ENCODE results near the gene OR6S1. TPM values are rescaled to one million over a fixed set of nuclear protein-coding genes. Genes with fewer than 3 reads are reported as not detected.

OR6S1 gene
- total and polyA plus RNA-seq, 2 donors (not counting 3 experiments of a cell fraction or from before 2014, with no cell fraction given) = not detected

- H3K9me1 ChIP-seq (replicated peaks; ENCODE audit: control insufficient read depth, extremely low read depth, insufficient read depth, low read length) = no peaks in the 10 kb centered on the region
- peaks cover 11% of the 10 kb centered on the region for H3K4me1 ChIP-seq (ENCODE audit: control insufficient read depth, extremely low read depth, insufficient read depth, low read length)
- H3K9ac ChIP-seq (replicated peaks; ENCODE audit: extremely low read depth, insufficient read depth, low read length) = no peak overlapping the region
- no peak overlapping the region for H3K4me2 ChIP-seq (ENCODE audit: insufficient read depth, low read length)
- H4K20me1 ChIP-seq (replicated peaks; ENCODE audit: control insufficient read depth, extremely low read depth, insufficient read depth, low read length) = no peaks in the 10 kb centered on the region
- FAIRE-seq (no peak), DNase-seq (ENCODE audit: low read depth, low spot score) (no peak)
- H3K27ac ChIP-seq (ENCODE audit: insufficient read depth, low read depth, low read length) = no peak overlapping the region
- H3K9me3 ChIP-seq (replicated peaks; ENCODE audit: control insufficient read depth, insufficient read depth, low read length) = no peaks in the 10 kb centered on the region
- H3K36me3 ChIP-seq (ENCODE audit: control insufficient read depth in 2 of 2, extremely low read depth in 1 of 2, insufficient read depth in 2 of 2, low read length in 2 of 2) = no peaks in the 10 kb centered on the region
- H3K79me2 ChIP-seq (ENCODE audit: control insufficient read depth, insufficient read depth, low read length) = no peaks in the 10 kb centered on the region
- POLR2A ChIA-PET = no interaction called here
- no peak overlapping the region for H3K4me3 ChIP-seq (replicated peaks in 1 of 3; ENCODE audit: insufficient read depth in 1 of 3, low read depth in 1 of 3, low read length in 3 of 3)
- dilution Hi-C loops (cut with MboI; ENCODE audit: extremely low pct_ligation_motif_present, low sequenced_read_pairs) (no loop called here), intact Hi-C loops (cut with micrococcal nuclease) (no loop called here)
- peaks cover 11 to 15% of the 10 kb centered on the region in 2 experiments for H3K27me3 ChIP-seq (ENCODE audit: control insufficient read depth in 2 of 2, insufficient read depth in 2 of 2, low read length in 2 of 2)
- CTCF ChIA-PET = interaction anchor here (1.8 kb wide), 1 partner anchor 15 kb away, joined by 7 read pairs; no protein-coding TSS in a partner anchor
- no TSS peak for BruUV-seq (replicated peaks)
- TF ChIP-seq MYC (IDR thresholded peaks at IDR 0.05; ENCODE audit: low read depth, low read length) (no peak), MAX (IDR thresholded peaks at IDR 0.05; ENCODE audit: insufficient read depth, insufficient read length) (no peak), POLR2A (IDR thresholded peaks at IDR 0.05; ENCODE audit: low read depth, low read length) (no peak), CTCF (IDR thresholded peaks at IDR 0.05; ENCODE audit: extremely low read depth in 1 of 2, insufficient read depth in 1 of 2, low read depth in 1 of 2, low read length in 2 of 2) (no peak)
- H2AFZ ChIP-seq (ENCODE audit: low read depth, low read length) = no peak overlapping the region
These were observed 34.6 kb upstream of the OR6S1 start for GRCh38 chr14:20676072-20676471.

- dilution Hi-C loops (cut with MboI; ENCODE audit: extremely low pct_ligation_motif_present, low sequenced_read_pairs) (no loop called here), intact Hi-C loops (cut with micrococcal nuclease) (no loop called here)
- H3K4me1 ChIP-seq (ENCODE audit: control insufficient read depth, extremely low read depth, insufficient read depth, low read length) = peaks cover 7% of the 10 kb centered on the region
- CTCF ChIA-PET = interaction anchor here (1.8 kb wide), 1 partner anchor 15 kb away, joined by 7 read pairs; no protein-coding TSS in a partner anchor
- no peak overlapping the region for H3K27ac ChIP-seq (ENCODE audit: insufficient read depth, low read depth, low read length)
- no peaks in the 10 kb centered on the region for H3K9me1 ChIP-seq (replicated peaks; ENCODE audit: control insufficient read depth, extremely low read depth, insufficient read depth, low read length)
- H3K9me3 ChIP-seq (replicated peaks; ENCODE audit: control insufficient read depth, insufficient read depth, low read length) = no peaks in the 10 kb centered on the region
- H2AFZ ChIP-seq (ENCODE audit: low read depth, low read length) = no peak overlapping the region
- H3K79me2 ChIP-seq (ENCODE audit: control insufficient read depth, insufficient read depth, low read length) = no peaks in the 10 kb centered on the region
- FAIRE-seq (no peak), DNase-seq (ENCODE audit: low read depth, low spot score) (no peak)
- peaks cover 11 to 15% of the 10 kb centered on the region in 2 experiments for H3K27me3 ChIP-seq (ENCODE audit: control insufficient read depth in 2 of 2, insufficient read depth in 2 of 2, low read length in 2 of 2)
- no peak overlapping the region for H3K4me2 ChIP-seq (ENCODE audit: insufficient read depth, low read length)
- BruUV-seq (replicated peaks) = no TSS peak
- POLR2A ChIA-PET = no interaction called here
- H3K36me3 ChIP-seq (ENCODE audit: control insufficient read depth in 2 of 2, extremely low read depth in 1 of 2, insufficient read depth in 2 of 2, low read length in 2 of 2) = no peaks in the 10 kb centered on the region
- H4K20me1 ChIP-seq (replicated peaks; ENCODE audit: control insufficient read depth, extremely low read depth, insufficient read depth, low read length) = no peaks in the 10 kb centered on the region
- H3K4me3 ChIP-seq (replicated peaks in 1 of 3; ENCODE audit: insufficient read depth in 1 of 3, low read depth in 1 of 3, low read length in 3 of 3) = no peak overlapping the region
- TF ChIP-seq CTCF (IDR thresholded peaks at IDR 0.05; ENCODE audit: extremely low read depth in 1 of 2, insufficient read depth in 1 of 2, low read depth in 1 of 2, low read length in 2 of 2) = no peak
- no peak for TF ChIP-seq POLR2AphosphoS5 (IDR thresholded peaks at IDR 0.05; ENCODE audit: insufficient read depth, low read depth, low read length)
- TF ChIP-seq JUN (IDR thresholded peaks at IDR 0.05; ENCODE audit: borderline replicate concordance, insufficient read depth, insufficient read length, low read depth) = no peak
- no peak overlapping the region for H3K9ac ChIP-seq (replicated peaks; ENCODE audit: extremely low read depth, insufficient read depth, low read length)
These were observed 34.2 kb upstream of the OR6S1 start for GRCh38 chr14:20675669-20676068.
